Measurements from ENCODE around the gene TEKT2. TPM values are rescaled to one million over a fixed set of nuclear protein-coding genes. Genes with fewer than 3 reads are reported as not detected.

Gene TEKT2
- total RNA-seq, 2 experiments from 2014 or later: not detected

GRCh38 chr1:36097693-36098585, 14.0 kb downstream of the TEKT2 start:
- H3K27ac Mint-ChIP-seq: no peak overlapping the region
- no peaks in the 10 kb centered on the region for H3K27me3 Mint-ChIP-seq
- no peak for DNase-seq
- intact Hi-C loops (cut with micrococcal nuclease): loop anchor here (5.0 kb wide), 3 partner anchors 49 to 324 kb away; partner anchors contain the start of gene TRAPPC3
- H3K4me3 Mint-ChIP-seq: no peak overlapping the region
- H3K9me3 Mint-ChIP-seq: no peaks in the 10 kb centered on the region
- no peaks in the 10 kb centered on the region for H3K4me1 Mint-ChIP-seq (ENCODE audit: low read depth)
- H3K36me3 Mint-ChIP-seq: no peaks in the 10 kb centered on the region
- ChIA-PET CTCF (interaction anchor here (0.6 to 3.7 kb wide), 6 partner anchors 90 to 270 kb away, joined by 3 to 15 read pairs (median 4); partner anchors contain the start of gene AGO3), POLR2A (no interaction called here)

- Mint-ChIP-seq H3K9me3 (no peaks in the 10 kb centered on the region), H3K4me1 (ENCODE audit: low read depth) (no peaks in the 10 kb centered on the region), H3K27me3 (no peaks in the 10 kb centered on the region), H3K4me3 (no peak overlapping the region), H3K36me3 (no peaks in the 10 kb centered on the region), H3K27ac (no peak overlapping the region)
- intact Hi-C loops (cut with micrococcal nuclease): loop anchor here (1.0 to 5.0 kb wide), 5 partner anchors 35 to 323 kb away; partner anchors contain the start of gene TRAPPC3
- ChIA-PET CTCF (interaction anchor here (0.6 to 1.1 kb wide), 3 partner anchors 89 to 271 kb away, joined by 3 to 5 read pairs (median 3); no protein-coding TSS in a partner anchor), POLR2A (no interaction called here)
- no peak for DNase-seq
These were observed 14.9 kb downstream of the TEKT2 start for GRCh38 chr1:36098650-36099365.

- POLR2A ChIA-PET: interaction anchor here (0.8 kb wide), 1 partner anchor 49 kb away, joined by 3 read pairs; the partner anchor contains the start of gene TRAPPC3
- H3K9me3 Mint-ChIP-seq: no peaks in the 10 kb centered on the region
- H3K36me3 Mint-ChIP-seq: no peaks in the 10 kb centered on the region
- intact Hi-C loops (cut with micrococcal nuclease): loop anchor here (1.0 to 5.0 kb wide), 5 partner anchors 34 to 322 kb away; partner anchors contain the start of gene TRAPPC3
- no peaks in the 10 kb centered on the region for H3K27me3 Mint-ChIP-seq
- no peak overlapping the region for H3K4me3 Mint-ChIP-seq
- H3K4me1 Mint-ChIP-seq (ENCODE audit: low read depth): no peaks in the 10 kb centered on the region
- no peak overlapping the region for H3K27ac Mint-ChIP-seq
- CTCF ChIA-PET: interaction anchor here (0.6 to 6.4 kb wide), 13 partner anchors 9 to 320 kb away, joined by 3 to 52 read pairs (median 4); partner anchors contain the start of gene TRAPPC3
- peak; percentile 84 for DNase-seq
These were observed 15.9 kb downstream of the TEKT2 start for GRCh38 chr1:36099681-36100341.

- ChIA-PET CTCF (interaction anchor here (0.6 to 6.4 kb wide), 13 partner anchors 10 to 320 kb away, joined by 3 to 52 read pairs (median 4); partner anchors contain the start of gene TRAPPC3), POLR2A (interaction anchor here (0.8 kb wide), 1 partner anchor 49 kb away, joined by 3 read pairs; the partner anchor contains the start of gene TRAPPC3)
- no peak overlapping the region for H3K27ac Mint-ChIP-seq
- intact Hi-C loops (cut with micrococcal nuclease): no loop called here
- no peaks in the 10 kb centered on the region for H3K27me3 Mint-ChIP-seq
- no peak overlapping the region for H3K4me3 Mint-ChIP-seq
- H3K9me3 Mint-ChIP-seq: no peaks in the 10 kb centered on the region
- no peaks in the 10 kb centered on the region for H3K36me3 Mint-ChIP-seq
- no peaks in the 10 kb centered on the region for H3K4me1 Mint-ChIP-seq (ENCODE audit: low read depth)
- DNase-seq: no peak
These were observed 16.5 kb downstream of the TEKT2 start for GRCh38 chr1:36100376-36100775.

- Mint-ChIP-seq H3K4me1 (ENCODE audit: low read depth) (no peaks in the 10 kb centered on the region), H3K27me3 (no peaks in the 10 kb centered on the region), H3K4me3 (no peak overlapping the region), H3K27ac (no peak overlapping the region), H3K9me3 (no peaks in the 10 kb centered on the region), H3K36me3 (no peaks in the 10 kb centered on the region)
- POLR2A ChIA-PET: no interaction called here
- DNase-seq: no peak
- CTCF ChIA-PET: interaction anchor here (1.9 to 6.4 kb wide), 3 partner anchors 33 to 185 kb away, joined by 11 to 52 read pairs (median 15); no protein-coding TSS in a partner anchor
- intact Hi-C loops (cut with micrococcal nuclease): no loop called here
These were observed 17.7 kb downstream of the TEKT2 start for GRCh38 chr1:36101546-36101945.

GRCh38 chr1:36106269-36106668, 22.4 kb downstream of the TEKT2 start:
- peaks cover 16% of the 10 kb centered on the region for H3K4me1 Mint-ChIP-seq (ENCODE audit: low read depth)
- H3K27me3 Mint-ChIP-seq: no peaks in the 10 kb centered on the region
- H3K27ac Mint-ChIP-seq: no peak overlapping the region
- H3K36me3 Mint-ChIP-seq: no peaks in the 10 kb centered on the region
- DNase-seq: no peak
- intact Hi-C loops (cut with micrococcal nuclease): no loop called here
- ChIA-PET POLR2A (no interaction called here), CTCF (interaction anchor here (1.0 to 1.5 kb wide), 3 partner anchors 27 to 82 kb away, joined by 4 to 5 read pairs (median 4); no protein-coding TSS in a partner anchor)
- H3K4me3 Mint-ChIP-seq: no peak overlapping the region
- H3K9me3 Mint-ChIP-seq: no peaks in the 10 kb centered on the region

- POLR2A ChIA-PET: no interaction called here
These were observed 23.5 kb downstream of the TEKT2 start for GRCh38 chr1:36107394-36107793.

GRCh38 chr1:36108314-36108713, 24.4 kb downstream of the TEKT2 start:
- H3K36me3 Mint-ChIP-seq: no peaks in the 10 kb centered on the region
- intact Hi-C loops (cut with micrococcal nuclease): no loop called here
- H3K4me3 Mint-ChIP-seq: no peak overlapping the region
- H3K27me3 Mint-ChIP-seq: no peaks in the 10 kb centered on the region
- no peak for DNase-seq
- no peaks in the 10 kb centered on the region for H3K9me3 Mint-ChIP-seq
- POLR2A ChIA-PET: no interaction called here
- peaks cover 17% of the 10 kb centered on the region for H3K4me1 Mint-ChIP-seq (ENCODE audit: low read depth)
- H3K27ac Mint-ChIP-seq: no peak overlapping the region
- CTCF ChIA-PET: interaction anchor here (0.7 to 1.7 kb wide), 3 partner anchors 27 to 177 kb away, joined by 3 to 4 read pairs (median 4); no protein-coding TSS in a partner anchor

More at GRCh38 chr1:36107394-36107793, 23.5 kb downstream of the TEKT2 start:
- Mint-ChIP-seq H3K9me3 (no peaks in the 10 kb centered on the region), H3K36me3 (no peaks in the 10 kb centered on the region), H3K27ac (no peak overlapping the region), H3K27me3 (no peaks in the 10 kb centered on the region), H3K4me3 (no peak overlapping the region), H3K4me1 (ENCODE audit: low read depth) (peaks cover 17% of the 10 kb centered on the region)
- DNase-seq: no peak
- CTCF ChIA-PET: interaction anchor here (0.6 to 1.5 kb wide), 3 partner anchors 26 to 81 kb away, joined by 3 to 5 read pairs (median 4); no protein-coding TSS in a partner anchor
- intact Hi-C loops (cut with micrococcal nuclease): no loop called here

- Mint-ChIP-seq H3K36me3 (no peaks in the 10 kb centered on the region), H3K9me3 (no peaks in the 10 kb centered on the region), H3K27me3 (no peaks in the 10 kb centered on the region), H3K27ac (no peak overlapping the region), H3K4me1 (ENCODE audit: low read depth) (peaks cover 17% of the 10 kb centered on the region), H3K4me3 (no peak overlapping the region)
- ChIA-PET CTCF (interaction anchor here (0.6 to 1.7 kb wide), 4 partner anchors 24 to 176 kb away, joined by 3 to 4 read pairs (median 3); no protein-coding TSS in a partner anchor), POLR2A (no interaction called here)
- intact Hi-C loops (cut with micrococcal nuclease): no loop called here
- peak; percentile 62 for DNase-seq
These were observed 25.3 kb downstream of the TEKT2 start for GRCh38 chr1:36109041-36109679.

- Mint-ChIP-seq H3K9me3 (no peaks in the 10 kb centered on the region), H3K4me3 (no peak overlapping the region), H3K27me3 (no peaks in the 10 kb centered on the region), H3K4me1 (ENCODE audit: low read depth) (peaks cover 17% of the 10 kb centered on the region), H3K27ac (peak overlapping the region; percentile 28), H3K36me3 (no peaks in the 10 kb centered on the region)
- intact Hi-C loops (cut with micrococcal nuclease): no loop called here
- POLR2A ChIA-PET: no interaction called here
- CTCF ChIA-PET: interaction anchor here (1.4 to 1.8 kb wide), 2 partner anchors 11 to 24 kb away, joined by 4 read pairs; no protein-coding TSS in a partner anchor
- no peak for DNase-seq
These were observed 27.3 kb downstream of the TEKT2 start for GRCh38 chr1:36111151-36111550.

- Mint-ChIP-seq H3K4me1 (ENCODE audit: low read depth) (peaks cover 17% of the 10 kb centered on the region), H3K9me3 (no peaks in the 10 kb centered on the region), H3K36me3 (no peaks in the 10 kb centered on the region), H3K27me3 (no peaks in the 10 kb centered on the region), H3K4me3 (no peak overlapping the region), H3K27ac (no peak overlapping the region)
- DNase-seq: no peak
- ChIA-PET POLR2A (no interaction called here), CTCF (no interaction called here)
- intact Hi-C loops (cut with micrococcal nuclease): no loop called here
These were observed 28.9 kb downstream of the TEKT2 start for GRCh38 chr1:36112823-36113222.
